ENCODE measurements around the gene GNAQ.

The GNAQ gene

DNA sequence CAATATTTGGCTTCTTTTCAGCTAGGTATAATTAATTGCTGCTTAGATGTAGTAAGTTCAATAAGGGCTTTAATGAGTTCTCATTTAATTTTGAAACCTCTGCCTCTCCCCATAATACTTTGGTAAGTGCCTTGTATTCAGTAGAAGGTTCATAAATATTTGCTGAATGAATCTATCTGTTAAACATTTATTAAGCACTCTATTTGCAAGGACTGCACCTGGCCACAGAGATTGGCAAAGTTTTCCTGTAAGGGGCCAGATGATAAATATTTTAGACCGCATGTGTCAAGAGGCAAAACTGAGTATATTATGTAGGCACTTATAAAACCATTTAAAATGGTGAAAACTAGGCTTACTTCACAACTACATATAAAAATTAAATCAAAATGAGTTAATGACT lies 364.5 kb downstream of the GNAQ start:
- in situ Hi-C loops (cut with HindIII; ENCODE audit: low sequenced_read_pairs), result no loop called here
